ENCODE measurements around the gene MELTF. TPM values are rescaled to one million over a fixed set of nuclear protein-coding genes. Genes with fewer than 3 reads are reported as not detected.
A peak's percentile ranks its signal among the peaks of the same experiment; 100 is the strongest.

Gene MELTF
- total RNA-seq, 2 donors from 2014 or later: 15.7 to 31.2 TPM

DNA sequence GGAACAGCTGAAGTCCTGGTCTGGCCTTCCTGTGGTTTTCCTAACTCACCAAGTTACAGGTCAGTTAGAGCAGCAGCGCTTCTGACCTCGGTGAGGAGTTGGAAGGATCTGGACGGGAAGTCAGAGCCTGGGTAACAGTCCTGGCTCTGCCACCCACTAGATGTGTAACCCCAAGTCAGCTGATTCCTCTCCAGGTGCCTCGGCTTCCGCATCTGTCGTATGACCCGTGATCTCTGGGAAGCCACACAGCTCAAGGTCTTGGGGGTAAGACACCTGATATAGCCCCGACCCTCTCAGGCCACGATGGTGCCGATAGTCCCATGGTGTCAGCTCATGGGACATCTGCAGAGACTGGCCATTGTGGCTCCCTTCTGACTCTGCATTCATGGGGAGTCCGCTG is 52.7 kb downstream of the MELTF start:
- H3K36me3 ChIP-seq: no peaks in the 10 kb centered on the region
- no peak for TF ChIP-seq CTCF (IDR thresholded peaks at IDR 0.05)
- no peak overlapping the region for H3K27ac ChIP-seq
- no peaks in the 10 kb centered on the region for H3K27me3 ChIP-seq
- intact Hi-C loops (cut with DNase I): no loop called here
- H3K4me3 ChIP-seq: no peak overlapping the region
- DNase-seq: no peak
- H3K9ac ChIP-seq (ENCODE audit: low read depth in 2 of 2, low read length in 2 of 2): no peak overlapping the region
- no peaks in the 10 kb centered on the region for H3K9me3 ChIP-seq
- no peaks in the 10 kb centered on the region for H3K4me1 ChIP-seq

DNA sequence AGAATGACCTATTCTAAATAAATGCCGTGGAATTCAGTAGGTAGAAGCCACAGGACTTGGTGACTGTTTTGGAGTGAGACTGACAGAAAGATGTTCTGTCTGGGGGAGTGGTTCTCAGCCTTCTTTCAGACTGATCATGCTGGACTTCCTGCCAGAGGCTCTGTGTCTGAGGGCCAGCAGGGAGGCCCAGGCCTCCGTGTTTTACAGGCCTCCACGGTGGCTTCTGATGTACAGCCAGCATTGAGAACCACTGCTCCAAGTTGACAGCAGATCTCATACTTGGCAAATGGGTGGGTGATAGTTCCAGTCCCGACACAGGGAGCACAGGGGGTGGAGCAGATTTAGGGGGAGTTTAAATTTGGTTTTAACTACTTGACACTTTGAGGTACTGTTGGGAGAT is 54.3 kb downstream of the MELTF start:
- intact Hi-C loops (cut with DNase I): no loop called here
- Histone ChIP-seq H3K27me3 (no peaks in the 10 kb centered on the region), H3K9ac (ENCODE audit: low read depth in 2 of 2, low read length in 2 of 2) (no peak overlapping the region), H3K4me3 (no peak overlapping the region), H3K4me1 (no peaks in the 10 kb centered on the region), H3K9me3 (no peaks in the 10 kb centered on the region), H3K36me3 (no peaks in the 10 kb centered on the region), H3K27ac (no peak overlapping the region)
- no peak for DNase-seq
- no peak for TF ChIP-seq CTCF (IDR thresholded peaks at IDR 0.05)

- Histone ChIP-seq H3K27ac (no peak overlapping the region), H3K9ac (ENCODE audit: low read depth in 2 of 2, low read length in 2 of 2) (no peak overlapping the region), H3K4me1 (no peaks in the 10 kb centered on the region), H3K36me3 (no peaks in the 10 kb centered on the region), H3K9me3 (no peaks in the 10 kb centered on the region), H3K27me3 (no peaks in the 10 kb centered on the region), H3K4me3 (no peak overlapping the region)
- TF ChIP-seq CTCF (IDR thresholded peaks at IDR 0.05): no peak
- intact Hi-C loops (cut with DNase I): no loop called here
- DNase-seq: no peak
Observed at GRCh38 chr3:196974661-196975060, 55.0 kb downstream of the MELTF start.

DNA sequence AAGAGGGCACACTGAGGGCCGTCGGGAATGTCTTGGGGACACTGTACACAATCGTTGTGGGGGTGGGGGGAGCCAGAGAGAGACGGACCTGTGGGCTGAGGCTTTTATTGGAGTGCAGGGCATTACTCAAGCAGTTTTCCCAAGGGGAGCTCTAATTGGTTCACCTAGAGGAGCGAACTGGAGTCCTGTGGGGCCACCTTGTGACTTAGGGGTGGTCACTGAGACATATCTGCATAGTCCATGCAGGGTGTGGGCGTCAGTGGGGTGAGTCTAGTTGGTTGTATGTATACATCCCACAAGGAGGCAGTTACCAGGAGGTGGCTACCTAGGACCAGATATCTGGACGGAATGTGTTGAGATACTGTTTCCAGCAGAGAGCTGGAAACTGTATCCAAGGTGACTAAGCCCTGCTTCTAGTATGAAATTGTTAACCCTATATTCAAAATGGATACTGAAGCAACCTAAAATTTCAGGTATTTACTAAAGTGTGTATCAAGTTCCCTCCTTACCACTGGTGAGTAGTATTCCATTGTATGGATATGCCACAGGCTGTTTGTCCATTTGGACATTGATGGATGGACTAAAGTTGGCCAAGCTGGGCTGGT is 58.4 kb downstream of the MELTF start:
- Histone ChIP-seq H3K4me1 (peaks cover 8% of the 10 kb centered on the region), H3K4me3 (no peak overlapping the region), H3K9ac (ENCODE audit: low read depth in 2 of 2, low read length in 2 of 2) (no peak overlapping the region), H3K9me3 (no peaks in the 10 kb centered on the region), H3K27ac (no peak overlapping the region), H3K27me3 (no peaks in the 10 kb centered on the region), H3K36me3 (no peaks in the 10 kb centered on the region)
- intact Hi-C loops (cut with DNase I): no loop called here
- no peak for DNase-seq
- TF ChIP-seq CTCF (IDR thresholded peaks at IDR 0.05): no peak

GRCh38 chr3:196970547-196971093 is 59.0 kb downstream of the MELTF start:
- H3K9ac ChIP-seq (ENCODE audit: low read depth in 2 of 2, low read length in 2 of 2): no peak overlapping the region
- intact Hi-C loops (cut with DNase I): no loop called here

More at GRCh38 chr3:196970547-196971093, 59.0 kb downstream of the MELTF start:
- no peak for DNase-seq
- H3K36me3 ChIP-seq: no peaks in the 10 kb centered on the region
- H3K27ac ChIP-seq: no peak overlapping the region
- H3K9me3 ChIP-seq: no peaks in the 10 kb centered on the region
- H3K27me3 ChIP-seq: no peaks in the 10 kb centered on the region
- peak overlapping the region; percentile 78 for H3K4me3 ChIP-seq
- TF ChIP-seq CTCF (IDR thresholded peaks at IDR 0.05): no peak
- peaks cover 9% of the 10 kb centered on the region for H3K4me1 ChIP-seq

Data from colonic mucosa (tissue), 4 donors.